ENCODE data around the gene FRMD1. TPM values are rescaled to one million over a fixed set of nuclear protein-coding genes. Genes with fewer than 3 reads are reported as not detected.

Gene FRMD1
- total RNA-seq, 1 experiment from 2014 or later, result not detected

- Histone ChIP-seq H3K27ac (ENCODE audit: low read depth, low read length) (no peak overlapping the region), H2AFZ (ENCODE audit: low read depth, low read length, poor library complexity, severe bottlenecking) (no peak overlapping the region), H3K4me3 (replicated peaks in 1 of 2; ENCODE audit: low read depth in 1 of 2, low read length in 2 of 2) (no peak overlapping the region), H3K27me3 (ENCODE audit: insufficient read depth, low read length) (peaks cover 3% of the 10 kb centered on the region; the same call in 1 of the 2 replicates), H3K4me2 (ENCODE audit: low read length) (no peak overlapping the region), H3K4me1 (ENCODE audit: control insufficient read depth in 1 of 2, insufficient read depth in 2 of 2, low read length in 2 of 2) (peaks cover 0 to 19% of the 10 kb centered on the region in 2 experiments; a peak in 3 of 4 replicates), H3K9me2 (ENCODE audit: insufficient read depth) (no peaks in the 10 kb centered on the region), H4K20me1 (ENCODE audit: insufficient read depth) (no peaks in the 10 kb centered on the region), H3K9ac (ENCODE audit: low read length) (no peak overlapping the region), H3K36me3 (ENCODE audit: control insufficient read depth in 1 of 2, insufficient read depth in 2 of 2, low read length in 2 of 2) (no peaks in the 10 kb centered on the region), H3K9me3 (ENCODE audit: control insufficient read depth in 1 of 2, insufficient read depth in 1 of 2, low read depth in 1 of 2, low read length in 2 of 2) (no peaks in the 10 kb centered on the region), H3K79me2 (ENCODE audit: insufficient read depth, low read length) (no peaks in the 10 kb centered on the region)
- TF ChIP-seq JUND (IDR thresholded peaks at IDR 0.05), result no peak
- TF ChIP-seq EZH2phosphoT487 (IDR thresholded peaks at IDR 0.05; ENCODE audit: borderline replicate concordance), result no peak
- no peak for TF ChIP-seq ELF1 (IDR thresholded peaks at IDR 0.05; ENCODE audit: borderline replicate concordance, low read depth)
- TF ChIP-seq SRF (IDR thresholded peaks at IDR 0.05; ENCODE audit: low read depth), result no peak
- no peak for TF ChIP-seq ZFX (IDR thresholded peaks at IDR 0.05)
- TF ChIP-seq, protein P1, sequence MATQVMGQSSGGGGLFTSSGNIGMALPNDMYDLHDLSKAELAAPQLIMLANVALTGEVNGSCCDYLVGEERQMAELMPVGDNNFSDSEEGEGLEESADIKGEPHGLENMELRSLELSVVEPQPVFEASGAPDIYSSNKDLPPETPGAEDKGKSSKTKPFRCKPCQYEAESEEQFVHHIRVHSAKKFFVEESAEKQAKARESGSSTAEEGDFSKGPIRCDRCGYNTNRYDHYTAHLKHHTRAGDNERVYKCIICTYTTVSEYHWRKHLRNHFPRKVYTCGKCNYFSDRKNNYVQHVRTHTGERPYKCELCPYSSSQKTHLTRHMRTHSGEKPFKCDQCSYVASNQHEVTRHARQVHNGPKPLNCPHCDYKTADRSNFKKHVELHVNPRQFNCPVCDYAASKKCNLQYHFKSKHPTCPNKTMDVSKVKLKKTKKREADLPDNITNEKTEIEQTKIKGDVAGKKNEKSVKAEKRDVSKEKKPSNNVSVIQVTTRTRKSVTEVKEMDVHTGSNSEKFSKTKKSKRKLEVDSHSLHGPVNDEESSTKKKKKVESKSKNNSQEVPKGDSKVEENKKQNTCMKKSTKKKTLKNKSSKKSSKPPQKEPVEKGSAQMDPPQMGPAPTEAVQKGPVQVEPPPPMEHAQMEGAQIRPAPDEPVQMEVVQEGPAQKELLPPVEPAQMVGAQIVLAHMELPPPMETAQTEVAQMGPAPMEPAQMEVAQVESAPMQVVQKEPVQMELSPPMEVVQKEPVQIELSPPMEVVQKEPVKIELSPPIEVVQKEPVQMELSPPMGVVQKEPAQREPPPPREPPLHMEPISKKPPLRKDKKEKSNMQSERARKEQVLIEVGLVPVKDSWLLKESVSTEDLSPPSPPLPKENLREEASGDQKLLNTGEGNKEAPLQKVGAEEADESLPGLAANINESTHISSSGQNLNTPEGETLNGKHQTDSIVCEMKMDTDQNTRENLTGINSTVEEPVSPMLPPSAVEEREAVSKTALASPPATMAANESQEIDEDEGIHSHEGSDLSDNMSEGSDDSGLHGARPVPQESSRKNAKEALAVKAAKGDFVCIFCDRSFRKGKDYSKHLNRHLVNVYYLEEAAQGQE (IDR thresholded peaks at IDR 0.05; ENCODE audit: low read depth), result no peak
- no peak for TF ChIP-seq ZBTB33 (IDR thresholded peaks at IDR 0.05; ENCODE audit: extremely low read depth, insufficient replicate concordance, low read length)
- TF ChIP-seq, protein P2, sequence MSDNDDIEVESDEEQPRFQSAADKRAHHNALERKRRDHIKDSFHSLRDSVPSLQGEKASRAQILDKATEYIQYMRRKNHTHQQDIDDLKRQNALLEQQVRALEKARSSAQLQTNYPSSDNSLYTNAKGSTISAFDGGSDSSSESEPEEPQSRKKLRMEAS (IDR thresholded peaks at IDR 0.05), result no peak
- no peak for TF ChIP-seq TCF7L2 (IDR thresholded peaks at IDR 0.05; ENCODE audit: borderline replicate concordance, extremely low read depth, insufficient read depth, insufficient read length)
- no peak for TF ChIP-seq CBX3 (IDR thresholded peaks at IDR 0.05; ENCODE audit: low read depth)
- no peak for TF ChIP-seq POLR2A (IDR thresholded peaks at IDR 0.05; ENCODE audit: borderline replicate concordance, extremely low read depth, insufficient read depth, insufficient read length)
- no peak for TF ChIP-seq SIN3A (IDR thresholded peaks at IDR 0.05; ENCODE audit: low read depth)
- TF ChIP-seq YY1 (IDR thresholded peaks at IDR 0.05; ENCODE audit: extremely low read depth, insufficient replicate concordance, low read depth, low read length), result no peak
- TF ChIP-seq ZNF274 (IDR thresholded peaks at IDR 0.05; ENCODE audit: low read depth, low read length), result no peak
- no peak for TF ChIP-seq EZH2 (IDR thresholded peaks at IDR 0.05)
- no peak for TF ChIP-seq RAD21 (IDR thresholded peaks at IDR 0.05; ENCODE audit: low read depth)
- DNase-seq (ENCODE audit: low read depth, low spot score) (no peak), ATAC-seq (no peak)
- ChIA-PET CTCF (no interaction called here), RAD21 (ENCODE audit: low non-redundant PET in 1 of 2, low total read pairs in 2 of 2, uncharacterized antibody in 2 of 2, unreplicated experiment in 2 of 2) (no interaction called here), POLR2A (no interaction called here)
- BruUV-seq (replicated peaks), result no TSS peak
- intact Hi-C loops (cut with micrococcal nuclease), result no loop called here
Measured at GRCh38 chr6:168033791-168034190, 45.2 kb downstream of the FRMD1 start.

All from HCT116 (cell line).